ENCODE data around the gene MTCH1. TPM values are rescaled to one million over a fixed set of nuclear protein-coding genes. Genes with fewer than 3 reads are reported as not detected.
A peak's percentile ranks its signal among the peaks of the same experiment; 100 is the strongest.

Gene MTCH1, protein sequence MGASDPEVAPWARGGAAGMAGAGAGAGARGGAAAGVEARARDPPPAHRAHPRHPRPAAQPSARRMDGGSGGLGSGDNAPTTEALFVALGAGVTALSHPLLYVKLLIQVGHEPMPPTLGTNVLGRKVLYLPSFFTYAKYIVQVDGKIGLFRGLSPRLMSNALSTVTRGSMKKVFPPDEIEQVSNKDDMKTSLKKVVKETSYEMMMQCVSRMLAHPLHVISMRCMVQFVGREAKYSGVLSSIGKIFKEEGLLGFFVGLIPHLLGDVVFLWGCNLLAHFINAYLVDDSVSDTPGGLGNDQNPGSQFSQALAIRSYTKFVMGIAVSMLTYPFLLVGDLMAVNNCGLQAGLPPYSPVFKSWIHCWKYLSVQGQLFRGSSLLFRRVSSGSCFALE
- total RNA-seq (ENCODE audit: insufficient read depth, low replicate concordance), result 267 TPM

DNA sequence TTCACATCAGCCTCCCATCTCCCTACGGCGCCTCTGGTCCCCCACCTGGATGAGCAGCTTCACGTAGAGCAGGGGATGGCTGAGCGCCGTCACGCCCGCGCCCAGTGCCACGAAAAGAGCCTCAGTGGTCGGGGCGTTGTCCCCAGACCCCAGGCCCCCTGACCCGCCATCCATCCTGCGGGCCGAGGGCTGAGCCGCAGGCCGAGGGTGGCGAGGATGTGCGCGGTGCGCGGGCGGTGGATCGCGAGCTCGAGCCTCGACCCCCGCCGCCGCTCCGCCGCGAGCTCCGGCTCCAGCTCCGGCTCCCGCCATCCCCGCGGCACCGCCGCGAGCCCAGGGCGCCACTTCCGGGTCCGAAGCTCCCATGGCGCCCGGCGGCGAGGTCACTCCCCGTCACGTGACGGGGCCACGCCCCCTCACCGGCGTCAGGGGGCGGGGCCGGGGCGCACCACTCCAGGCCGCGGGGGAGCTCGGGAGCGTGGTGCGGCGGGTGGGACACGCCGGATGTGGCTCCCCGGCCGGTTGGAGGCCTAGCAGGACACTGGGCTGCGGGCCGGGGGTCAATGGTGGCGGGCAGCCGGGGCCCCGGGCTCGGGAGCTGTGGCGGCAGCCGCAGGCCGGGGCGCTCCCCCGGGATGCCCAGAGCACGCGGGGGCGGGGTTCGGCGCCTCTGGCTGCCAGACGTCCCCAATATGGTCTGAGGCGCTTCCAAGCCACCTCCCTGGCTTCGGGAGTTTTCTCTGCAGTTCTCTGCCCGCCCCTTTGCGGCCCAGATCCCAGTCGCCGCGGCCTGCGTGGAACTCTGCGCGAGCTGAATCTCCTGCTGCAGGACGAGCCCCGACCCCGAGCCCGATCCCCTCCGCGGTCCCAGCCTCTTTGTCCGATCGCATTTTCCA, at the start of gene MTCH1:
Gene MTCH1 (minus strand): TSS at position 389 of the 896 bp plus-strand sequence. CDS start 23 bp downstream, at position 366.
- peak; percentile 97 for DNase-seq (ENCODE audit: low spot score)

- no peak for DNase-seq (ENCODE audit: low spot score)
These were observed 48.1 kb upstream of the MTCH1 start for GRCh38 chr6:37033819-37034795.

GRCh38 chr6:37033255-37033654, 47.3 kb upstream of the MTCH1 start:
- no peak for DNase-seq (ENCODE audit: low spot score)

DNA sequence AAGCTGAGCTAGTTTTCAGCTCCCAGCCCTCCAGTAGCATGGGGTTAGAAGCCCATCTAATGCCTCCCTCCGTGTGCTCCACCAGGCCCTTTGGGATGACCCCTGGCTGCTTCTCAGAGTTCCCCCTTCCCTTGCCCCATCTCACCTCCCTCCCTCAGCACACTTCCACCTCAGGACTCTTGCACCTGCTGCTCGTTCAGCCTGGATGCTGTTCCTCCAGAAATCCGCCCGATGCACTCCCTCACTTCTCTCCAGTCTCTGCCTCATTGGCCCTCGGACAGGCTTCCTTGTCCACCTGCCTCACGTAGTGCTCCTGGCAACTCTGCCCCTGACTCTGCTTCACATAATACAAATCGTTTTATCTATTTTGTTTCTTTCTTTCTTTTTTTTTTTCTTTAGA, 46.2 kb upstream of the MTCH1 start:
- no peak for DNase-seq (ENCODE audit: low spot score)

- DNase-seq (ENCODE audit: low spot score), result no peak
These were observed 44.6 kb upstream of the MTCH1 start for GRCh38 chr6:37030599-37030998.

DNA sequence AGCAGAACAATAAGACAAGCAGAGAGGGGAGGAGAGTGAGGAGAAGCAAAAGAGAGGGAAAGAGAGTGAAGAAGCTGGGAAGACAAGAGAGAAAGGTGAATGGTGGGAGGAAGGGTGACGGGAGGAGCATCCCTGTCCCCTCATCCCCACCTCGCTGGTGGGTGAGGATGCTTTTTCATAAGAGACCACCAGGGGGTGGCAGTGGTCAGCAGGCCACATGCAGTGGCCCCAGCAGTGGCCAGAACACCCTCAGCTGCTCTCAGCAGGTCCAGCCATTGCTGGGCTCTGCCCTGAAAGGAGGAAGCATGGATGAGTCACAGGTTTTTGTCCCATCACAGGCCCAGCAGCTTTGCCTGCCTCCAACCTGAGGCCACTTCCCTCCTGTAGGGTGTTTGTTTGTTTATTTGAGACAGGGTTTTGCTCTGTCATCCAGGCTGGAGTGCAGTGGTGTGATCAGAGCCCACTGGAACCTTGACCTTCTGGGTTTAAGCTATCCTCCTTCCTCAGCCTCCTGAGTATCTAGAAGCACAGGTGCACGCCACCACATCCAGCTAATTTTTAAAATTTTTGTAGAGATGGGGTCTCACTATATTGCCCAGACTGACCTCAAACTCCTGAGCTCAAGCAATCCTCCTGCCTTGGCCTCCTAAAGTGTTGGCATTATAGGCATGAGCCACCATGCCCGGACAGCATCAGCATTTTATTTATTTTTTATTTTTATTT, 43.4 kb upstream of the MTCH1 start:
- DNase-seq (ENCODE audit: low spot score), result peak; percentile 59

- DNase-seq (ENCODE audit: low spot score), result no peak
These were observed 41.9 kb upstream of the MTCH1 start for GRCh38 chr6:37027811-37028469.

DNA sequence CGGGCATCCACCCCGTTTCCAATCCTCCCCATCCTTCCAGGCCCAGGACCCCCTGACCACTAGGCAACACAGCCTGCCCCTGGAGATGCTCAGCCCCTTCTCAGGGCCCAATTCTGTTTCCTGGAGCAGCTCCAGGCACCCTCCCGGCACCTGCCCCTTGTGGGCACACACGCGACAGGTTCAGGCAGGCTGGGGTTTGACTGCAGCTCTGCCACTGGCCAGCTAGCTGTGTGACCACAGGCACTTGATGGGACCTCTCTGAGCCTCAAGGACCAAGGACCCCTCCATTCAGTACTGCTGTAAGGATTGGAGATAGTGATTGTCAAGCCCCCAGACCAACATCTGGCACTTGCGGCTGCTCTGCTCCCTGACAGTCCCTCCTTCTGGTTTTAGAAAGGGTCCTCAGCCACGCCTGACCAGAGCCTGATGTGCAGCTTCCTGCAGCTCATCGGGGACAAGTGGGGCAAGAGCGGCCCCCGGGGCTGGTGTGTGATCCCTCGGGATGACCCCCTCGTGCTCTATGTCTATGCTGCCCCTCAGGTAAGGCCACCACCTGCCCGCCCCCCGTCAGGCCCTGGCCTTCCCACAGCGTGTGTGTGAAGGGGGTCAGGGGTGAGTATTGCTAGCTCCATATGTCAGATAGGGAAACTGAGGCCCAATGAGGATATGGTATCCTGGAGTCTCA, 41.2 kb upstream of the MTCH1 start:
- no peak for DNase-seq (ENCODE audit: low spot score)

DNA sequence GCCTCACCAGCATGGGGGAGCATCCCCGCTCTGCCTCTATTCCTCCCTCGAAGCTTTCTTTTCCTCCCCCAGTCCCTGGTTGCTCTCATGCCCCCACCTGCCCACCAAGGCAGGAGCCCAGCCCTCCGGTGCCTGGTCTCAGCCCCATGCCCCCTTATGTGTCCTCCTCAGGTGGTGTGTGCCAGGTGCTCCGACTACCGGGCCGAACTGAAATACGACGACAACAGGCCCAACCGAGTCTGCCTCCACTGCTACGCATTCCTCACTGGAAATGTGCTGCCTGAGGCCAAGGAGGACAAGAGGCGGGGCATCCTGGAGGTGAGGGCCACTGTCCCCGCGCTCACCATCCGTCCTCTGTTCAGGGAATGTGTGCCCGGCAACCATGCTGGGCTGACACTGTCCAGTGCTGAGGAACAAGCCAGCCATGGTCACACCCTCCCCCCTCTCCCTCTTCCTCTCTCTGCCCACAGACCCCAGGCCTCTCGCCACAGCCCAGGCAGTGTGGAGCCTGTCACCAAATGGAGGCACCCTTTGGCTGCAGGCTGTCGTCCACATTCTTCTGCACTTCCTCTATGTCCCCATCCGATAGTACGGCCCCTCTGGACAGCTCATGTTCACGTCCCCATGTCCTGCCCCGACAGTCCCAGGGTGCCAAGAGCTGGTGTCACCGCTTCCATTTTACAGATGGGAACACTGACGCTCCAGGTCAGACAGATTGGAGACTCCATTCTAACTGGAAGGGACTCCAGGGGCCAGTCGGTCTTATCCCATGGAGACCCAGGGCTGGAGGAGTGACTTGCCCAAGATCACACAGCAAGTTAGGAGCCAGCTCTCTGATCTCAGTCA, 39.8 kb upstream of the MTCH1 start:
- DNase-seq (ENCODE audit: low spot score), result no peak

DNA sequence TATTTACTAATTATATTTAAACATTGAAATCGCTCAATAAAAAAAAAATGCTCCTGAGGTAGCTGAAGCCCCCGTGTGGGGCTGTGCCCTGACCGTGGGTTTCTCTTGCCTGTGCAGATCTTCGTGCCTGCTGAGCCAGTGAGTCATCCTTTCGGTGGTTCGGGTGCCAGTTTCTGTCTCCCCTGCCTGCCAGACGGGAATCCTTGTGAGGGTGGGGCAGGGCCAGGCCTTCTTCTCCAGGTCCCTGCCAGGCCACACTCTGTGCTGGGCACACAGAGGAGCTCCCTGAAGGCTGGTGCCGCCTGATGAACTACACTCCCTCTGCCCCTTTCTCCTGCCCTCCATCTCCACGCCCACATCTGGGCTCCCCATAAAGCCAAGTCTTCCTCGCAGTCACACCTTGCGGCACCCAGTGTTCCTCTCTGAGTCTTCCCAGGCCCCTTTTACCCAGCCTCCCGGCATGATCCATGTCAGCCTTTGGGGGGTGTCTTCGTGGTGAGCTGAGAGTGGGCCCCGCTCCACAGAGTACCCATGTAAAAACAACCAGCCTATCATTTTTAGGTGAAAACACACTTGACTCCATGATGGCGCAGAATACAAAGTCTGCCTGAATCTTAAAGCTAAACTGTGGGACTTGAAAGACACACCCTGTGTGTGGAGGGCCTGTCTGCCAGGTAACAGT, 38.8 kb upstream of the MTCH1 start:
- no peak for DNase-seq (ENCODE audit: low spot score)

GRCh38 chr6:37022135-37022863, 36.3 kb upstream of the MTCH1 start:
- DNase-seq (ENCODE audit: low spot score), result no peak

DNA sequence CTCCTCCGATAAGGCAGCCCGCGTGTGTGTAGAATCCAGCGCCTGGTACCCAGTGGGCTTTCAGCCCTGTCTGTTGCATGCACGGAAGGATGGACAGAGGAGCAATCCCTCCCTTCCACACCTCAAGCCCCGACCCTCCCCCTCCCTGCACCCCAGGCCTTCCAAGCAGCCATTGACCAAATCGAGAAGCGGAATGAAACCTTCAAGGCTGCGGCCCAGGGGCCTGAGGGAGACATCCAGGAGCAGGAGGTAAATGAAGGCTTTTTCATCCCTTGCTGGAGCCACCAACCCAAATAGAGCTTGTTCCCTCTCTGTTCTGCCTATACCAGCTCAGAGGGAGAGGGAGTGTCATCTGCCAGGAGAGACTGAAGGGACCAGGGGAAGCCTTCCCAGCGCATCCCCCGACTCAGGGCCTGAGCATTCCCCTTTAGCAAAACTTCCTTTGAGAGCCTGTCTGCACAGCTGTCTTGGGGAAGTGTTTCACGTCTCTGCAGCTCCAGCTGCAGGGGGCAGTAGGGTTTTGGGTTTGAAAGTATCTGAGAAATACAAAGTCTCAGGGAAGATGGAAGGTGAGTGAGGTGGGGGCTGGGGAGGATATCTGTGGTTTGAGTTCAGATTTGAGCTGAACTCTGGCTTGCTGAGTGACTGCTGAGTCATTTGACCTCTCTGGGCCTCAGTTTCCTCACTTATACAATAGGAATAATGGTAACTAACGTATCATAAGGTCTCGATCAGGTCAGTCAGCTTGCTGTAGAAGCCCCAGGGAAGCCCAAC, 35.5 kb upstream of the MTCH1 start:
- peak; percentile 33 for DNase-seq (ENCODE audit: low spot score)

DNA sequence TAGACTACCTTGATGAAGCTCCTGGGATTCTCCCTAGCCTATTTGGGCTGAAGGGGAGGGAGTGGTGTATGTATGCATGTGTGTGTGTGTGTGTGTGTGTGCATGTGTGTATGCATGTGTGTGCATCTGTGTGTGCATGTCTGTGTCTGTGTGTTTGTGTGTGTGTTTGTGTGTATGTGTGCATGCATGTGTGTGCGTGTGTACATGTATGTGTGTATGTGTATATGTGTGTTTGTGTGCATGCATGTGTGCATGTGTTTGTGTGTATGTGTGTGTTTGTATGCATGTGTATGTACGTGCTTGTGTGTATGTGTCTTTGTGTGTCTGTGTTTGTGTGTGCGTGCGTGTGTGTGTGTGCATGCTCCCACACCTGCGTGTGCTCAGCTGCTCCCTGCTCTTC, 34.8 kb upstream of the MTCH1 start:
- no peak for DNase-seq (ENCODE audit: low spot score)

DNA sequence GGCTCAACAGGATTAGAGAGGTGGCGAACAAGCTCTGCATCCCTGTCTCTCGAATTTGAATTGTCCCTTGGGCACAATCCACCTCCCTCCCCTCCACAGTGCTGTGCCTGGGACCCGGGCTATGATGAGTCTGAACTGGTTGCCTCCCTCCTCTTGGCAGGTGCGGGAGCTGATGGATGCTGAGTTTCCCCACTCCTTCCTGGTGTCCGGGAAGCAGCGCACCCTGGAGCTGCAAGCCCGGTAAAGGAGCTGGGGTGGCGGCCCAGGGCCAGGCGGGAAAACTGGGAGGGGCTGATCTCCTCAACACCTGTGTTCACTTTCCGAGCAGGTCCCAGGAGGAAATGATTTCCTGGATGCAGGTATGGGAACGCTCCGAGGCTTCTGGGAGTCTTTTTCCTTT, 34.4 kb upstream of the MTCH1 start:
- no peak for DNase-seq (ENCODE audit: low spot score)

- no peak for DNase-seq (ENCODE audit: low spot score)
These were observed 33.1 kb upstream of the MTCH1 start for GRCh38 chr6:37019065-37019450.

GRCh38 chr6:37018198-37019064, 32.4 kb upstream of the MTCH1 start:
- DNase-seq (ENCODE audit: low spot score), result peak; percentile 94

All from umbilical cord (tissue), 2 donors.